Lower lobe of right lung (tissue), 2 donors: ENCODE measurements around the gene PPP1R13L. TPM values are rescaled to one million over a fixed set of nuclear protein-coding genes. Genes with fewer than 3 reads are reported as not detected.

Source experiments
- ATAC-seq, 2 donors: fragments of 200-7000 bp; cut with Tn5 transposase; one replicate each; pipeline ENCODE4 v1.9.1; 2020 to 2022; ENCODE audit warnings: mild to moderate bottlenecking in 2 of 2, moderate library complexity in 2 of 2
- DNase-seq: peaks from one replicate; pipeline ENCODE4 v3.0.0-alpha.2; 2020
- H3K27ac ChIP-seq: fragments of 200-600 bp; one replicate; pipeline ENCODE4 v1.8.0; 2022
- H3K27me3 ChIP-seq: fragments of 200-600 bp; one replicate; pipeline ENCODE4 v1.8.0; 2022; ENCODE audit warnings: low read depth
- H3K36me3 ChIP-seq: fragments of 200-600 bp; one replicate; pipeline ENCODE4 v1.8.0; 2022; ENCODE audit warnings: mild to moderate bottlenecking
- H3K4me1 ChIP-seq: fragments of 200-600 bp; one replicate; pipeline ENCODE4 v1.8.0; 2022
- H3K4me3 ChIP-seq: fragments of 200-600 bp; one replicate; pipeline ENCODE4 v1.8.0; 2022; ENCODE audit warnings: mild to moderate bottlenecking
- H3K9me3 ChIP-seq: fragments of 200-600 bp; one replicate; pipeline ENCODE4 v1.8.0; 2022
- intact Hi-C: fragments of 100-400 bp; cut with DNase I; formaldehyde crosslinking; loops from one replicate; pipeline ENCODE4 v1.11.0; 2022
- total RNA-seq: library from RNA; stranded (reverse); fragmentation: NEBNext Ultra II Directional; extraction: Animal tissue kit (Norgen Biotek cat#: 25700); gene quantifications from one replicate; pipeline ENCODE4 v1.2.1, GENCODE V29; 2021
- TF ChIP-seq, protein P1 (sequence below): fragments of 200-600 bp; IDR thresholded peaks from one replicate; pipeline ENCODE4 v1.8.0; 2022; ENCODE audit warnings: antibody characterized with exemption, mild to moderate bottlenecking
- donor health status: DM: no; HTN: yes; CAD: no; lungs with severe emphysema.

PPP1R13L gene
- total RNA-seq, 1 donor from 2014 or later, result 43.8 TPM

DNA sequence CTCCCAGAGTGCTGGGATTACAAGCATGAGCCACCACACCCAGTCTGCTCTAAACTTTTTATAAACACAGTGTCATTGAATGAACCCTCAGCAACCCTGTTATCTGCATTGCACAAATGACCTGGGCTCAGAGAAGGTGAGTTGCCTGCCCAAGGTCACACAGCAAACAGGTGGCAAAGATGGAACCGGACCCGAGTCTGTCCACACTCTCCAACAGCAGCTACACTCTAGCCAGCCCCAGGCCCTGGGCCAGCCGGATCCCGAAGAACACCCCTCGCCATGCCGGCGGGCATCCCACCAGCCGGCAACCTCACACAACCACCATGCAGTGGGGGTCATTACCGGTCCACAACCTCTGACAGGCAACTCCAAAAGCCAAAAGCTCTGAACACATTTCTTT lies 49.0 kb downstream of the PPP1R13L start:
- ATAC-seq (no peak), DNase-seq (no peak)
- Histone ChIP-seq H3K4me1 (no peaks in the 10 kb centered on the region), H3K9me3 (no peaks in the 10 kb centered on the region), H3K4me3 (no peak overlapping the region), H3K36me3 (peaks cover 62% of the 10 kb centered on the region), H3K27me3 (no peaks in the 10 kb centered on the region), H3K27ac (no peak overlapping the region)
- intact Hi-C loops, result no loop called here
- TF ChIP-seq, protein P1, sequence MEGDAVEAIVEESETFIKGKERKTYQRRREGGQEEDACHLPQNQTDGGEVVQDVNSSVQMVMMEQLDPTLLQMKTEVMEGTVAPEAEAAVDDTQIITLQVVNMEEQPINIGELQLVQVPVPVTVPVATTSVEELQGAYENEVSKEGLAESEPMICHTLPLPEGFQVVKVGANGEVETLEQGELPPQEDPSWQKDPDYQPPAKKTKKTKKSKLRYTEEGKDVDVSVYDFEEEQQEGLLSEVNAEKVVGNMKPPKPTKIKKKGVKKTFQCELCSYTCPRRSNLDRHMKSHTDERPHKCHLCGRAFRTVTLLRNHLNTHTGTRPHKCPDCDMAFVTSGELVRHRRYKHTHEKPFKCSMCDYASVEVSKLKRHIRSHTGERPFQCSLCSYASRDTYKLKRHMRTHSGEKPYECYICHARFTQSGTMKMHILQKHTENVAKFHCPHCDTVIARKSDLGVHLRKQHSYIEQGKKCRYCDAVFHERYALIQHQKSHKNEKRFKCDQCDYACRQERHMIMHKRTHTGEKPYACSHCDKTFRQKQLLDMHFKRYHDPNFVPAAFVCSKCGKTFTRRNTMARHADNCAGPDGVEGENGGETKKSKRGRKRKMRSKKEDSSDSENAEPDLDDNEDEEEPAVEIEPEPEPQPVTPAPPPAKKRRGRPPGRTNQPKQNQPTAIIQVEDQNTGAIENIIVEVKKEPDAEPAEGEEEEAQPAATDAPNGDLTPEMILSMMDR, result no peak

DNA sequence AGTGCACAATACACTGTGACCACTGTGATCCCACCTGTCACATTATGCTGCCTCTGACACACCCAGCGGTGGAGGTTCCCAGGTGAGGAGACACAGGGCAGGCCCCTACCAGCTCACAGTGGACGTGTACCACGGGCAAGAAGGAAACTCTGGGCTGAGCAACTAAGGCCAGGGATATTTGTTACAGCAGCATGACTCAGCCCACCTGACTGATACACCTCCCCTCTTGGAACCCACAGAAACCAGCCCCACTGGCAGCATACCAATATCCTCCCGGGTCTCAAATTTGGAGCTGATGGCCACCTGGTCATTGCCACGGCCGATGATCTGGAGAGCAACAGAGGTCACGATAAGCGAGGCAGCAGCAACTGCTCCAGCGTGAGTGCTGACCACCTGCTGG lies 49.5 kb downstream of the PPP1R13L start:
- Histone ChIP-seq H3K4me1 (no peaks in the 10 kb centered on the region), H3K36me3 (peaks cover 62% of the 10 kb centered on the region), H3K27me3 (no peaks in the 10 kb centered on the region), H3K9me3 (no peaks in the 10 kb centered on the region), H3K27ac (no peak overlapping the region), H3K4me3 (no peak overlapping the region)
- no peak for ATAC-seq
- intact Hi-C loops, result no loop called here
- TF ChIP-seq, protein P1, result no peak
- no peak for DNase-seq

DNA sequence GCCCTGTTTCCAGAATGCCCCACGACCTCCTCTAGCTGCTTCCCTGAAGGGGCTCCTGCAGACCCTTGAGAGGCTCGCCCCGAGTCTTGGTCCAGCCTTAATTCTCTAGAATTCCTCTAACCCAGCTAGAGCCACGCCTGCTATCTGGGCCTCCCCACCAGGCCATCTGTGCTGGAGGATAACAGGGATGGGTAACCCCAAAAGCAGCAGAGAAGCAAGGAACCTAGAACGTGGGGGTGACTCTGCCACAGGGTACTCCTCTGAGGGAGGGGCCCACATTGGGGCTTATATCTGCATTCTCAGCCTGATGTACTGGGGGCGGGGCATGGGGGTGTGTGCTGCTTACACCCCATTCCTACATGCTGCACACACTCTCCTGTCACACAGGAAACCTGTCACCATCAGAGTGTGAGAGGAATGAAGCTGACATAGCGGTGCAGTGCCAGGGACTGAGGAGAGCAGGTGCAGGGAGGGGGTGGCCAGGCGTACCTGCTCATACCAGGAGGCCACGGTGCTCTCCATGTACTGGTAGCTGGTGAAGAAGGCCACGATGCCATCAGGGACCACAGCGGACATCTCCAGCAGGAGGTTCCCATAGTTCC lies 50.5 kb downstream of the PPP1R13L start:
- TF ChIP-seq, protein P1, result no peak
- Histone ChIP-seq H3K4me1 (no peaks in the 10 kb centered on the region), H3K4me3 (no peak overlapping the region), H3K36me3 (peaks cover 60% of the 10 kb centered on the region), H3K27ac (no peak overlapping the region), H3K27me3 (no peaks in the 10 kb centered on the region), H3K9me3 (no peaks in the 10 kb centered on the region)
- intact Hi-C loops, result no loop called here
- DNase-seq, result no peak
- no peak for ATAC-seq

DNA sequence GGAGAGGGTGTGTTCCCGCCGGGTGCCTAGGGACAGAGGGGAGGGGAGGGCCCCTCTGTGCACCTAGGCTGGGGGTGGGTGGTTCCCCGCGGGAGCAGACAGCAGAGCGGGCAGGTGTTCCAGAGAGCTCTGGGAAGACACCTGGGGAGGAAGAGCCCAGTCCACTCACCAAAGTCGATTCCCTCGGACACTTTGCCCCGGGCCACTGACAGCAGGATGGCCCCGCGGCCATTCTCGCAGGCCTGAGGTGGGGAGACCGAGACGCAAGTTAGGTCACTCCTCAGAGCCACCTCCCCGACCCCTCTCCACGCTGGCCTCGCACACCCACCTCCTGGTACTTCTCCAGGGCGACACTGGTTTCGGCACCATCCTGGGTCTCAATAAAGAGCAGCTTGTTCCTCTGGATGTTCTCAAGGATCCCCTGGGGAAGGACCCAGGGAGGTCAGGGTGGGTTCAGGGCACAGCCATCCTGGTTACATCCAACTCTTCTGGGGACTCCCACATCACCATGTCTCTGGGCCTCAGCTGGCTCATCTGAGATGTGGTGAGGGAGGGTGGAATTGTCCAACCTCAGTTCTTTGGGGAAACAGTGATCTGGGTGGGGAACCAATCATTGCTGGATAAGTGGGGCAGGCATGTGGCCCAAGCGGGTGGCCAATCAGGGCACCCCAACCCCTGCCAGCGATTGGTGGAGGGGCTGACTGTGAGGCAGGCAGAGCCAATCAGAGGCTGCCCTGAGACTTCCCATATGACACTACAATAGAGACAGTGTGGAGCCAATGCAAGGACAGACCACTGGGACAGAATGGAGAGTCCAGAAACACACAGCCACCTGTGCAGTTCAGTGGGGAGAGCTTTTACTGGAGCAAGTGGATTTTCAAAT lies 51.7 kb downstream of the PPP1R13L start:
- TF ChIP-seq, protein P1, result no peak
- Histone ChIP-seq H3K36me3 (peaks cover 53% of the 10 kb centered on the region), H3K27ac (no peak overlapping the region), H3K4me3 (no peak overlapping the region), H3K9me3 (no peaks in the 10 kb centered on the region), H3K27me3 (no peaks in the 10 kb centered on the region), H3K4me1 (no peaks in the 10 kb centered on the region)
- intact Hi-C loops, result no loop called here
- ATAC-seq (no peak), DNase-seq (no peak)

DNA sequence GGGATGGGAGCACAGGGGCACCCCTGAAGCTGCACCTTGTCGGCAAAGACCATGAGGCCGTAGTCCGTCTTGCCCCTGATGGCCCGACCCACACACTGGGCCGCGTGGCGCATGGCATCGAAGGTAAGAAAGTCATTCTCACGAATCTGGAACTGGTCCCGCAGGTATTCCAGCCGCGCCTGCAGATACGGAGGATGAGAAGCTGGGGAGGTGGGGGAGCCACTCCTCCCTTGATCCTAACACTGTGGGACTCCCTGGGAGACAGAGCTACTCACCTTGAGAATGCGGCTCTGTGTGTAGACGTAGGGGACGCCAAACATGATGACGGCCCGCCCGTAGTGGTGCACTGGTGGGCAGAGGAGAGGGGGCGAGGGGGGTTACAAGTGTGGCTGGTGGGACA lies 52.4 kb downstream of the PPP1R13L start:
- DNase-seq (no peak), ATAC-seq (no peak)
- Histone ChIP-seq H3K36me3 (peaks cover 53% of the 10 kb centered on the region), H3K4me1 (no peaks in the 10 kb centered on the region), H3K27ac (no peak overlapping the region), H3K27me3 (no peaks in the 10 kb centered on the region), H3K4me3 (no peak overlapping the region), H3K9me3 (no peaks in the 10 kb centered on the region)
- intact Hi-C loops, result no loop called here
- TF ChIP-seq, protein P1, result no peak
